KMS-11 (cell line): Measurements from ENCODE around the gene TMEM165.

Experiments used
- H2AFZ ChIP-seq: fragments of 200-600 bp; sonication (generic); 2 replicates; pipeline ENCODE4 v1.6.1; 2016; ENCODE audit warnings: antibody characterized with exemption, mixed run types, low read depth
- H3K27ac ChIP-seq: fragments of 200-600 bp; sonication (generic); 2 replicates; pipeline ENCODE4 v1.6.1; 2016; ENCODE audit warnings: mild to moderate bottlenecking, mixed run types
- H3K27me3 ChIP-seq: fragments of 200-600 bp; sonication (generic); 2 replicates; pipeline ENCODE4 v1.6.1; 2017; ENCODE audit warnings: mild to moderate bottlenecking, low read depth, mixed run types, moderate library complexity; ENCODE audit not compliant: insufficient read depth
- H3K36me3 ChIP-seq: fragments of 200-600 bp; sonication (generic); 2 replicates; pipeline ENCODE4 v1.6.1; 2017; ENCODE audit warnings: mild to moderate bottlenecking, mixed run types; ENCODE audit not compliant: insufficient read depth
- H3K4me1 ChIP-seq: fragments of 200-600 bp; sonication (generic); 2 replicates; pipeline ENCODE4 v1.6.1; 2016; ENCODE audit warnings: mild to moderate bottlenecking, low read depth, mixed run types; ENCODE audit not compliant: poor library complexity, severe bottlenecking
- H3K4me2 ChIP-seq: fragments of 200-600 bp; sonication (generic); 2 replicates; pipeline ENCODE4 v1.7.0; 2016; ENCODE audit warnings: mild to moderate bottlenecking, mixed run types
- H3K4me3 ChIP-seq: fragments of 200-600 bp; sonication (generic); IDR thresholded peaks from 2 replicates; pipeline ENCODE4 v1.6.1; 2017; ENCODE audit warnings: low read depth, low read length, mixed read lengths; ENCODE audit not compliant: insufficient read depth
- H3K79me2 ChIP-seq: fragments of 200-600 bp; sonication (generic); 2 replicates; pipeline ENCODE4 v1.6.1; 2016; ENCODE audit warnings: low read depth, mixed run types; ENCODE audit not compliant: insufficient read depth
- H3K9ac ChIP-seq: fragments of 200-600 bp; sonication (generic); 2 replicates; pipeline ENCODE4 v1.6.1; 2016; ENCODE audit warnings: mild to moderate bottlenecking, mixed run types
- H4K20me1 ChIP-seq: fragments of 200-600 bp; sonication (generic); 2 replicates; pipeline ENCODE4 v1.6.1; 2016; ENCODE audit warnings: mild to moderate bottlenecking, mixed run types; ENCODE audit not compliant: insufficient read depth
- CTCF ChIP-seq: fragments of 200-600 bp; sonication (generic); conservative IDR thresholded peaks from 2 replicates; pipeline ENCODE4 v1.6.1; 2017; ENCODE audit warnings: low read depth, mild to moderate bottlenecking, antibody characterized with exemption, low read length, moderate library complexity, mixed read lengths

The TMEM165 gene

GRCh38 chr4:55450566-55450965, 54.8 kb downstream of the TMEM165 start:
- no peak overlapping the region for H3K4me2 ChIP-seq
- no peaks in the 10 kb centered on the region for H3K4me1 ChIP-seq
- no peak for TF ChIP-seq CTCF
- H3K4me3 ChIP-seq = no peak overlapping the region
- no peak overlapping the region for H3K9ac ChIP-seq
- peaks cover 5% of the 10 kb centered on the region; the same call in 1 of the 2 replicates for H3K36me3 ChIP-seq
- no peak overlapping the region for H2AFZ ChIP-seq
- H3K27ac ChIP-seq = no peak overlapping the region
- H3K79me2 ChIP-seq = no peaks in the 10 kb centered on the region
- H3K27me3 ChIP-seq = no peaks in the 10 kb centered on the region
- no peaks in the 10 kb centered on the region for H4K20me1 ChIP-seq

DNA sequence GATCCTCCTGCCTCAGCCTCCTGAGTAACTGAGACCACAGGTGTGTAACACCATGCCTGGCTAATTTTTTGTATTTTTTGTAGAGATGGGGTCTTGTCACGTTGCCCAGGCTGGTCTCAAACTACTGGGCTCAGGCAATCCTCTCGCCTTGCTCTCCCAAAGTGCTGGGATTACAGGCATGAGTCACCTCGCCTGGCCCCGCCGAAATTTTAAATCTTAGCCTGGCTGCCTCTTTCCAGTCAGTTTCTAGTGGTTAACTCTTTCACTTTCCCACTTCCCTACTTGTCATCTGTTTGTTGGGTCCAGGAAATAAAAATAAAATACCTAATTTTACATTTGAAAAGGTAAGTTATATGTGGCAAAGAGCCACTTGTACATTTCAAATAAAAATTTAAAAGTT, 62.4 kb downstream of the TMEM165 start:
- no peak overlapping the region for H3K27ac ChIP-seq
- no peaks in the 10 kb centered on the region for H4K20me1 ChIP-seq
- H3K4me1 ChIP-seq = no peaks in the 10 kb centered on the region
- no peak overlapping the region for H2AFZ ChIP-seq
- H3K79me2 ChIP-seq = no peaks in the 10 kb centered on the region
- H3K4me2 ChIP-seq = no peak overlapping the region
- no peak overlapping the region for H3K9ac ChIP-seq
- H3K4me3 ChIP-seq = no peak overlapping the region
- H3K36me3 ChIP-seq = no peaks in the 10 kb centered on the region
- H3K27me3 ChIP-seq = no peaks in the 10 kb centered on the region
- no peak for TF ChIP-seq CTCF

DNA sequence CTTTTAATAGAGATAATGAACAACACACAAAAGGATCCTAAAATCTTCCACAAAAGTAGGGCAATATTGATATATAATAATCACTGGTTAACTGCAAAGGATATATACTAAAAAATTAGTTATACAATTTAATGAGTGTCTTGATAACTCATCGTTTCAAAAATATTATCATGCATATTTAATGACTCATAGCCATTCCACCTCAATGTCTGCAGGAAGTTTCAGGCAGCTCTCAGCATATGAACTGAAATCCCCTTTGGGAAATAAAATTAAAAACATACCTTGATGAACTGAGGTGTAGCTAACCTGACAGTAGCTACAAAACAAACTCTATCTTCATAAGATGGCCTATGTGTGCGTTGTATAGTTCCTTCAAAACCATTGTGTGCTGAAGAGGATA, 62.9 kb downstream of the TMEM165 start:
- H3K79me2 ChIP-seq = no peaks in the 10 kb centered on the region
- H3K27ac ChIP-seq = no peak overlapping the region
- no peaks in the 10 kb centered on the region for H4K20me1 ChIP-seq
- no peak overlapping the region for H2AFZ ChIP-seq
- no peaks in the 10 kb centered on the region for H3K4me1 ChIP-seq
- no peaks in the 10 kb centered on the region for H3K27me3 ChIP-seq
- no peak overlapping the region for H3K4me3 ChIP-seq
- TF ChIP-seq CTCF = no peak
- H3K9ac ChIP-seq = no peak overlapping the region
- H3K4me2 ChIP-seq = no peak overlapping the region
- no peaks in the 10 kb centered on the region for H3K36me3 ChIP-seq

DNA sequence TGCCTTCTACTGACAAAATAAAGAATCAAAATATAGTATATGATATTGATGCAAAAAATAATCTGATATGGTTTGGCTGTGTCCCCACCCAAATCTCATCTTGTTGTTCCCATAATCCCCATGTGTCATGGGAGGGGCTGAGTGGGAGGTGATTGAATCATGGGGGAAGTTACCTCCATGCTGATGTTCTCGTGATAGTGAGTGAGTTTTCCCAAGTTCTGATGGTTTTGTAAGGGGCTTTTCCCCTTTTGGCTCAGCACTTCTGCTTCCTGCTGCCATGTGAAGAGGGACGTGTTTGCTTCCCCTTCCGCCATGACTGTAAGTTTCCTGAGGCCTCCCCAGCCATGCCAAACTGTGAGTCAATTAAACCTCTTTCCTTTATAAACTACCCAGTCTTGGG, 70.2 kb downstream of the TMEM165 start:
- H3K9ac ChIP-seq = no peak overlapping the region
- no peaks in the 10 kb centered on the region for H3K36me3 ChIP-seq
- TF ChIP-seq CTCF = no peak
- no peak overlapping the region for H3K4me2 ChIP-seq
- no peak overlapping the region for H3K27ac ChIP-seq
- no peaks in the 10 kb centered on the region for H3K4me1 ChIP-seq
- H2AFZ ChIP-seq = no peak overlapping the region
- H4K20me1 ChIP-seq = no peaks in the 10 kb centered on the region
- no peak overlapping the region for H3K4me3 ChIP-seq
- H3K79me2 ChIP-seq = no peaks in the 10 kb centered on the region
- no peaks in the 10 kb centered on the region for H3K27me3 ChIP-seq

GRCh38 chr4:55468724-55469123, 73.0 kb downstream of the TMEM165 start:
- H3K4me3 ChIP-seq = no peak overlapping the region
- H3K79me2 ChIP-seq = no peaks in the 10 kb centered on the region
- H3K36me3 ChIP-seq = no peaks in the 10 kb centered on the region
- H3K4me2 ChIP-seq = no peak overlapping the region
- no peak overlapping the region for H3K9ac ChIP-seq
- H3K4me1 ChIP-seq = no peaks in the 10 kb centered on the region
- TF ChIP-seq CTCF = no peak
- no peaks in the 10 kb centered on the region for H4K20me1 ChIP-seq
- no peaks in the 10 kb centered on the region for H3K27me3 ChIP-seq
- H3K27ac ChIP-seq = no peak overlapping the region
- no peak overlapping the region for H2AFZ ChIP-seq
